HCT116 (cell line): ENCODE data around the gene UQCRC1. TPM values are rescaled to one million over a fixed set of nuclear protein-coding genes. Genes with fewer than 3 reads are reported as not detected.

ENCODE experiments used
- ATAC-seq: fragments of 200-7000 bp; cut with Tn5 transposase; 2 replicates; pipeline ENCODE4 v1.9.1; 2020; ENCODE audit warnings: mild to moderate bottlenecking, moderate library complexity
- BruUV-seq: library from RNA; stranded (reverse); fragments of 400-500 nt; replicated peaks from 2 replicates; lab custom pipeline; 2021; lab: Mats Ljungman, UMichigan
- CTCF ChIA-PET: fragments of 300-600 bp; sonication (Branson Sonifier 250); formaldehyde crosslinking; loops from one replicate; lab custom pipeline; 2021; ENCODE audit warnings: antibody characterized with exemption; lab: Charles Lee
- POLR2A ChIA-PET: fragments of 300-600, 350-600 bp; sonication (Branson Sonifier 250); formaldehyde crosslinking; loops from one replicate; lab custom pipeline; 2021; ENCODE audit warnings: antibody characterized with exemption; lab: Charles Lee
- RAD21 ChIA-PET, 2 experiments: fragments of 300-600 bp; sonication (Branson Sonifier 250); formaldehyde crosslinking; loops; one replicate each; lab custom pipeline; 2023; ENCODE audit warnings: low total read pairs in 2 of 2; ENCODE audit not compliant: uncharacterized antibody in 2 of 2, unreplicated experiment in 2 of 2, low non-redundant PET in 1 of 2; lab: Charles Lee
- DNase-seq: peaks from one replicate; pipeline ENCODE4 v3.0.0-alpha.2; 2010; ENCODE audit warnings: low read depth, low spot score
- H2AFZ ChIP-seq: fragments of 200-600 bp; shearing (Covaris generic), sonication (generic); 2 replicates; pipeline ENCODE4 v1.6.1; 2017; ENCODE audit warnings: low read depth, mixed run types, mixed read lengths, antibody characterized with exemption, low read length; ENCODE audit not compliant: poor library complexity, severe bottlenecking
- H3K27ac ChIP-seq: 2 replicates; pipeline ENCODE4 v1.5.1; 2012; ENCODE audit warnings: low read depth, low read length
- H3K27me3 ChIP-seq: fragments of 200-600 bp; sonication (generic); 2 replicates; pipeline ENCODE4 v1.6.1; 2016; ENCODE audit warnings: mixed run types, low read length, mixed read lengths; ENCODE audit not compliant: insufficient read depth
- H3K36me3 ChIP-seq, 2 experiments: fragments of 200-500 bp in 1 of 2; fragments of 200-600 bp in 1 of 2; sonication (Bioruptor generic) in 1 of 2; sonication (generic) in 1 of 2; 2 replicates each; pipeline versions ENCODE4 v1.5.1 to v1.6.1; 2014 to 2016; ENCODE audit warnings: low read length in 2 of 2, inconsistent platforms in 1 of 2, mixed read lengths in 1 of 2, mixed run types in 1 of 2; ENCODE audit not compliant: insufficient read depth in 2 of 2, control insufficient read depth in 1 of 2
- H3K4me1 ChIP-seq, 2 experiments: fragments of 200-600 bp in 1 of 2; sonication (generic) in 1 of 2; 2 replicates each; pipeline versions ENCODE4 v1.5.1 to v1.6.1; 2012 to 2017; ENCODE audit warnings: low read length in 2 of 2, inconsistent platforms in 1 of 2, mild to moderate bottlenecking in 1 of 2, mixed read lengths in 1 of 2, mixed run types in 1 of 2, moderate library complexity in 1 of 2; ENCODE audit not compliant: insufficient read depth in 2 of 2, control insufficient read depth in 1 of 2
- H3K4me2 ChIP-seq: fragments of 200-600 bp; sonication (generic); 2 replicates; pipeline ENCODE4 v1.6.1; 2017; ENCODE audit warnings: mixed run types, low read length, mixed read lengths
- H3K4me3 ChIP-seq, 2 experiments: fragments of 200-600 bp in 1 of 2; sonication (generic) in 1 of 2; replicated peaks in 1 of 2; 2 replicates each; pipeline ENCODE4 v1.5.1; 2011 to 2016; ENCODE audit warnings: low read length in 2 of 2, control low read depth in 1 of 2, low read depth in 1 of 2, mild to moderate bottlenecking in 1 of 2, mixed read lengths in 1 of 2, mixed run types in 1 of 2
- H3K79me2 ChIP-seq: fragments of 200-600 bp; sonication (generic); 2 replicates; pipeline ENCODE4 v1.6.1; 2017; ENCODE audit warnings: mild to moderate bottlenecking, mixed run types, low read length, moderate library complexity, mixed read lengths; ENCODE audit not compliant: insufficient read depth
- H3K9ac ChIP-seq: fragments of 200-600 bp; sonication (generic); 2 replicates; pipeline ENCODE4 v1.6.1; 2016; ENCODE audit warnings: low read length, mixed read lengths
- H3K9me2 ChIP-seq: fragments of 200-600 bp; sonication (generic), shearing (Covaris generic); 2 replicates; pipeline ENCODE4 v1.6.1; 2017; ENCODE audit warnings: mixed run types, mild to moderate bottlenecking, moderate library complexity; ENCODE audit not compliant: insufficient read depth
- H3K9me3 ChIP-seq, 2 experiments: fragments of 200-500 bp in 1 of 2; fragments of 200-600 bp in 1 of 2; sonication (Bioruptor generic) in 1 of 2; sonication (generic) in 1 of 2; 2 replicates each; pipeline ENCODE4 v1.6.1; 2014 to 2017; ENCODE audit warnings: low read length in 2 of 2, mixed read lengths in 2 of 2, inconsistent platforms in 1 of 2, low read depth in 1 of 2, mild to moderate bottlenecking in 1 of 2, mixed run types in 1 of 2, moderate library complexity in 1 of 2; ENCODE audit not compliant: control insufficient read depth in 1 of 2, insufficient read depth in 1 of 2
- H4K20me1 ChIP-seq: fragments of 200-600 bp; sonication (generic), shearing (Covaris generic); 2 replicates; pipeline ENCODE4 v1.6.1; 2017; ENCODE audit warnings: mixed run types, mild to moderate bottlenecking, moderate library complexity; ENCODE audit not compliant: insufficient read depth
- CBX3 ChIP-seq: IDR thresholded peaks from 2 replicates; pipeline ENCODE4 v1.6.1; 2012; ENCODE audit warnings: low read depth
- CEBPB ChIP-seq: IDR thresholded peaks from 2 replicates; pipeline ENCODE4 v1.6.1; 2012; ENCODE audit warnings: low read depth
- EGR1 ChIP-seq: IDR thresholded peaks from 2 replicates; pipeline ENCODE4 v1.6.1; 2012; ENCODE audit warnings: low read depth
- ELF1 ChIP-seq: IDR thresholded peaks from 2 replicates; pipeline ENCODE4 v1.6.1; 2012; ENCODE audit warnings: low read depth, borderline replicate concordance
- EZH2 ChIP-seq: fragments of 200-600 bp; sonication (generic); IDR thresholded peaks from 2 replicates; pipeline ENCODE4 v1.6.1; 2017; ENCODE audit warnings: antibody characterized with exemption, mixed run types
- EZH2phosphoT487 ChIP-seq: fragments of 200-600 bp; IDR thresholded peaks from 2 replicates; pipeline ENCODE4 v1.6.1; 2018; ENCODE audit warnings: antibody characterized with exemption, borderline replicate concordance
- FOSL1 ChIP-seq: IDR thresholded peaks from 2 replicates; pipeline ENCODE4 v1.6.1; 2012; ENCODE audit warnings: low read depth
- JUND ChIP-seq: IDR thresholded peaks from 2 replicates; pipeline ENCODE4 v1.6.1; 2012
- RAD21 ChIP-seq: IDR thresholded peaks from 2 replicates; pipeline ENCODE4 v1.6.1; 2012; ENCODE audit warnings: low read depth, mild to moderate bottlenecking
- REST ChIP-seq: IDR thresholded peaks from 2 replicates; pipeline ENCODE4 v1.6.1; 2012; ENCODE audit warnings: low read depth
- SIN3A ChIP-seq: IDR thresholded peaks from 2 replicates; pipeline ENCODE4 v1.6.1; 2012; ENCODE audit warnings: low read depth
- SP1 ChIP-seq: IDR thresholded peaks from 2 replicates; pipeline ENCODE4 v1.6.1; 2012; ENCODE audit warnings: low read depth
- SRF ChIP-seq: IDR thresholded peaks from 2 replicates; pipeline ENCODE4 v1.6.1; 2012; ENCODE audit warnings: low read depth
- ZBTB33 ChIP-seq: IDR thresholded peaks from 2 replicates; pipeline ENCODE4 v1.6.1; 2011; ENCODE audit warnings: mild to moderate bottlenecking, low read length, moderate library complexity; ENCODE audit not compliant: insufficient replicate concordance; ENCODE audit errors: extremely low read depth
- ZNF274 ChIP-seq: fragments of 200-500 bp; sonication (Bioruptor generic); IDR thresholded peaks from 2 replicates; pipeline ENCODE4 v1.6.1; 2014; ENCODE audit warnings: mild to moderate bottlenecking, low read depth, low read length, inconsistent platforms
- intact Hi-C: fragments of 100-400 bp; cut with micrococcal nuclease; formaldehyde crosslinking; loops from 2 replicates; pipeline ENCODE4 v1.10.0; 2022
- total RNA-seq: library from RNA; stranded (reverse); gene quantifications from one replicate; pipeline ENCODE4 v1.2.1, GENCODE V29; 2021; ENCODE audit not compliant: unreplicated experiment
- TF ChIP-seq, protein P1 (sequence below), 3 experiments: fragments of 200-600 bp in 1 of 3; sonication (generic) in 1 of 3; IDR thresholded peaks in 2 of 3; conservative IDR thresholded peaks in 1 of 3; 2 replicates each; pipeline ENCODE4 v1.5.1; 2012 to 2017; ENCODE audit warnings: low read depth in 2 of 3, low read length in 2 of 3, antibody characterized with exemption in 1 of 3, borderline replicate concordance in 1 of 3, control low read depth in 1 of 3, mild to moderate bottlenecking in 1 of 3, mixed read lengths in 1 of 3, mixed run types in 1 of 3, moderate library complexity in 1 of 3; ENCODE audit not compliant: insufficient read depth in 1 of 3
- TF ChIP-seq, protein P2 (sequence below): IDR thresholded peaks from 2 replicates; pipeline ENCODE4 v1.6.1; 2012

The UQCRC1 gene
- total RNA-seq, 1 experiment from 2014 or later, result 318 TPM

- TF ChIP-seq RAD21 (no peak), SRF (no peak), ELF1 (no peak), SP1 (no peak), EGR1 (no peak), JUND (no peak), CEBPB (no peak), SIN3A (no peak), ZBTB33 (no peak)
These were observed 10.9 kb downstream of the UQCRC1 start (continued) for GRCh38 chr3:48598323-48599076.

- POLR2A ChIA-PET, result no interaction called here
- DNase-seq (no peak), ATAC-seq (no peak)
- no TSS peak for BruUV-seq
- intact Hi-C loops, result no loop called here
- CTCF ChIA-PET, result interaction anchor here (1.7 kb wide), 1 partner anchor 38 kb away, joined by 6 read pairs; the partner anchor contains the start of gene SLC26A6
- Histone ChIP-seq H3K36me3 (peaks cover 11 to 38% of the 10 kb centered on the region in 2 experiments), H3K9me2 (no peaks in the 10 kb centered on the region), H3K79me2 (no peaks in the 10 kb centered on the region), H3K4me2 (no peak overlapping the region), H3K4me3 (no peak overlapping the region), H4K20me1 (no peaks in the 10 kb centered on the region), H3K9me3 (no peaks in the 10 kb centered on the region), H3K27ac (no peak overlapping the region), H3K4me1 (peaks cover 11 to 21% of the 10 kb centered on the region in 2 experiments), H3K27me3 (no peaks in the 10 kb centered on the region), H3K9ac (no peak overlapping the region), H2AFZ (no peak overlapping the region)
- TF ChIP-seq, protein P1, sequence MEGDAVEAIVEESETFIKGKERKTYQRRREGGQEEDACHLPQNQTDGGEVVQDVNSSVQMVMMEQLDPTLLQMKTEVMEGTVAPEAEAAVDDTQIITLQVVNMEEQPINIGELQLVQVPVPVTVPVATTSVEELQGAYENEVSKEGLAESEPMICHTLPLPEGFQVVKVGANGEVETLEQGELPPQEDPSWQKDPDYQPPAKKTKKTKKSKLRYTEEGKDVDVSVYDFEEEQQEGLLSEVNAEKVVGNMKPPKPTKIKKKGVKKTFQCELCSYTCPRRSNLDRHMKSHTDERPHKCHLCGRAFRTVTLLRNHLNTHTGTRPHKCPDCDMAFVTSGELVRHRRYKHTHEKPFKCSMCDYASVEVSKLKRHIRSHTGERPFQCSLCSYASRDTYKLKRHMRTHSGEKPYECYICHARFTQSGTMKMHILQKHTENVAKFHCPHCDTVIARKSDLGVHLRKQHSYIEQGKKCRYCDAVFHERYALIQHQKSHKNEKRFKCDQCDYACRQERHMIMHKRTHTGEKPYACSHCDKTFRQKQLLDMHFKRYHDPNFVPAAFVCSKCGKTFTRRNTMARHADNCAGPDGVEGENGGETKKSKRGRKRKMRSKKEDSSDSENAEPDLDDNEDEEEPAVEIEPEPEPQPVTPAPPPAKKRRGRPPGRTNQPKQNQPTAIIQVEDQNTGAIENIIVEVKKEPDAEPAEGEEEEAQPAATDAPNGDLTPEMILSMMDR (IDR thresholded peaks at IDR 0.05 in 2 of 3, conservative IDR thresholded peaks at IDR 0.05 in 1 of 3; ENCODE audit: borderline replicate concordance in 1 of 3, insufficient read depth in 1 of 3, low read depth in 2 of 3, low read length in 2 of 3), result no peak
- no peak for TF ChIP-seq EZH2phosphoT487
- no peak for TF ChIP-seq REST
- TF ChIP-seq, protein P2, sequence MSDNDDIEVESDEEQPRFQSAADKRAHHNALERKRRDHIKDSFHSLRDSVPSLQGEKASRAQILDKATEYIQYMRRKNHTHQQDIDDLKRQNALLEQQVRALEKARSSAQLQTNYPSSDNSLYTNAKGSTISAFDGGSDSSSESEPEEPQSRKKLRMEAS, result no peak
- TF ChIP-seq ELF1, result no peak
- TF ChIP-seq SRF, result no peak
- no peak for TF ChIP-seq FOSL1
- no peak for TF ChIP-seq EZH2
- TF ChIP-seq ZNF274, result no peak
- no peak for TF ChIP-seq CBX3
- TF ChIP-seq SP1, result no peak
- RAD21 ChIA-PET, result no interaction called here
These were observed 12.0 kb downstream of the UQCRC1 start for GRCh38 chr3:48597408-48597800.
